Stimulated activated CD4-positive, alpha-beta T cell treated with anti-CD3 and anti-CD28 coated beads, Interleukin-12 subunit alpha, Interleukin-12 subunit beta, amount 100 ng/mL, for 48 hours (primary cell): ENCODE data around the gene PTRH1.
"Not testable (repeated sequence)": the region's sequence is repeated elsewhere in the genome, so short reads cannot be mapped to it uniquely, and the experiment has no call there.

Experiments
- DNase-seq, 3 donors: peaks; one replicate each; pipeline ENCODE4 v3.0.0-alpha.2; 2020; ENCODE audit warnings: low read depth in 2 of 3, low spot score in 1 of 3

The PTRH1 gene, protein sequence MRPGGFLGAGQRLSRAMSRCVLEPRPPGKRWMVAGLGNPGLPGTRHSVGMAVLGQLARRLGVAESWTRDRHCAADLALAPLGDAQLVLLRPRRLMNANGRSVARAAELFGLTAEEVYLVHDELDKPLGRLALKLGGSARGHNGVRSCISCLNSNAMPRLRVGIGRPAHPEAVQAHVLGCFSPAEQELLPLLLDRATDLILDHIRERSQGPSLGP

DNA sequence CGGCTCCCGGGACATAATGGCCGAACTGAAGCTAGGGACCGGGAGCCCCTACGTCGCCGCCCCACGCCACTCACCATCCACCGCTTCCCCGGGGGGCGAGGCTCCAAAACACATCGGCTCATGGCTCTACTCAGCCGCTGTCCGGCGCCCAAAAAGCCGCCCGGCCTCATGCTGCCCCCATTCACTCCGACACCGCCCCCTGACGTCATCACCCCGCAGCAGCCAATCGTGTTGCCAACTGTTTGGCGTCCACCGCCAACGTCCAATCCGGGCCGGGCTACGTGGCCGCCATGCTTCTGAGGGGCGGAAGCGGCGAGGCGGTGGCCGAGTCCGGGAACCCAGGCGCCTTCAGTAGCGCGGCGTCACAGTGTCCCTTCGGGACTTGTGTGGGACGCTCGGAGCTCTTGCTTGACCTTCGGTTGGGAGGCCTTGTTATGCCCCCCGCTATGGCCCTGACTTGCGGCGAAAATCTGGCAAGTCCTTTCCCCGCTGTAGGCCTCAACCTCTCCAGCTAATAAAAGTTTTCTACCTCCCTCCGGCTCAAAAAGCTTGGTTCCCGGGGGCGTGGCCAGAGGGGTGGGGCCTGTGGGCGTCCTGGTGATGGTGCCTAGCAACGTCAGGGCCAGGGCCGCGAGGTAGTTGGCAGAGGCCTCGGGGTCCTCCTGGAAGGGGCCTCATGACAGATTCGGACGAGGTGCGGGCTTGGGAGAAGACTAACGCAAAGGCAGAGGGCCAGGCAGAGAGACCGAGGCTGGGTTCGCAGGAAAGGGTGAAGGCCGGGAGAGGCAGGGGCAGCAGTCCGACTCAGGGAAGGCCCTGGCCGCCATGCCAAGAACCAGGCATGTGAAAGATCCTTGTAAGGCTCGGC, at the start of gene PTRH1, which contains the start of gene TTC16:
Gene PTRH1, minus strand, starts transcription at position 194 of the 868 bp plus-strand sequence. Its CDS starts 24 bp downstream, at position 170.
Gene TTC16, plus strand, starts transcription at position 610 of the 868 bp plus-strand sequence. Its CDS starts 67 bp downstream, at position 677.
- peak; percentile 91 to 98 (median 96) for DNase-seq

DNA sequence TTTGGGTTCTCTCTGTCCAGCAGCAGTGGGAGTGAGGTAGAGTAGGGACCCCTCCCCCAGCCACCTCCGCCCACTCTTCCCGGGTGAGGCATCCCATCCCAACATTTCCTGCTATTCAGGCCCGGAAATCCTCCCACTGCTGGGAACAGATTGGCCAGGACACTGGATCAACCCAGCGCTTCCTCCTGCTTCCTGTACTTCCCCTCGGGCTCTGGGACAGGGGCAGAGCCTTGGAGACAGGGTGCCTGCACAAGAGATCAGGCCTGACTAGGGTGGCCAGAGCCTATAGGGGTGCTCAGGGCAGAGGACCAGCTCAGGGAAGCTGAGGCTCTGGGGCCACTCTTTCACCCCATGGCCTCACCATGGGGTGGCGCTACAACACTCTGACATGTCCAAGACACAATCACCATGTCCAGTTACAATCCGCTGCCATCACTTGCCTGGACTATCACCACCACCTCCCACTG, 48.5 kb upstream of the PTRH1 start:
- no peak for DNase-seq

DNA sequence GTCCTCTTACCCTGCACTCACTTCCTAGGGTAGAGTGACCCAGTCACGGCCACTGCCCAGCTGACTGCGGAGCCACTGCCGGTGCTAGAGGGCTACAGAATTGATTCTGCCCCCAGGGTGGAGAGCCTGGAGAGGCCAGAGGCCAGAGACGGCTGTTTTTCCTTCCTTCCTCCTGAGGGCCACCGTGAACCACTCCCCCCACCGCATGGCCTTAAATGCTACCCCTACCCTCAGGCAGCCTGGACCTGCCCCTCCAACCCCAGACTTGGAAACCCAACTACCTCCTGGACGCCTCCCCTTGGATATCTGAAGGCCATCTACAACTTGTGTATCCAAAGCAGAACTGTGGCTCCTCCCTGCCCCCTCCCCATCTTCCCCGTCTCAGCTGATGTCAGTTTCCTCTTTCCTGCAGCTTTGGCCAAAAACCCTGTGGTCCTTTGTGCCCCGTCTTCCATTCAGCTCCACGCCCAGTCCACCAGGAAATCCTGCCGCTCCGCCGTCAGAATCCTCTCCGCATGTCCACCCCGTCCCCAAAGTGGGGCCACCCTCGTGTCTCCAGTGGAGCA, 46.7 kb upstream of the PTRH1 start:
- no peak for DNase-seq

GRCh38 chr9:127761491-127761956, 46.1 kb upstream of the PTRH1 start:
- DNase-seq, result no peak

DNA sequence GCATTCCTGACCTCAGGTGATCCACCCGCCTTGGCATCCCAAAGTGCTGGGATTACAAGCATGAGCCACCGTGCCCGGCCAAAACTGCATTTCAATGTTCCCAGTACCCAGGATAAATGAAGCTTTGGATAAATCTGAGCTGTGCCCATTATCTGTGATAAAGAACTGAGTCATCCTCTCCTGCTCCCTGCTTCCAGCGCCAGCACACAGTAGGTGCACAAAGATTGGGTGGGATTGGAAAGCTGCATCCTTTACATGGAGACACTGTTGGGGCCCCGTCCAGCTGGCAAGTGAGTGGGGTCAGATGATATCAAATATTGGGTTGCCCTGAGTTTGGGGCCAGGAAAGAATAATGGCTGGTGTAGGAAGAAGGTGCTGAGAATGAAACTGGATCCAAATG, 45.6 kb upstream of the PTRH1 start:
- no peak for DNase-seq

GRCh38 chr9:127758843-127759242, 43.4 kb upstream of the PTRH1 start:
- DNase-seq, result no peak

- DNase-seq, result not testable (repeated sequence)
Measured at GRCh38 chr9:127756776-127757175, 41.3 kb upstream of the PTRH1 start.

GRCh38 chr9:127756233-127756632, 40.8 kb upstream of the PTRH1 start:
- DNase-seq, result no peak

DNA sequence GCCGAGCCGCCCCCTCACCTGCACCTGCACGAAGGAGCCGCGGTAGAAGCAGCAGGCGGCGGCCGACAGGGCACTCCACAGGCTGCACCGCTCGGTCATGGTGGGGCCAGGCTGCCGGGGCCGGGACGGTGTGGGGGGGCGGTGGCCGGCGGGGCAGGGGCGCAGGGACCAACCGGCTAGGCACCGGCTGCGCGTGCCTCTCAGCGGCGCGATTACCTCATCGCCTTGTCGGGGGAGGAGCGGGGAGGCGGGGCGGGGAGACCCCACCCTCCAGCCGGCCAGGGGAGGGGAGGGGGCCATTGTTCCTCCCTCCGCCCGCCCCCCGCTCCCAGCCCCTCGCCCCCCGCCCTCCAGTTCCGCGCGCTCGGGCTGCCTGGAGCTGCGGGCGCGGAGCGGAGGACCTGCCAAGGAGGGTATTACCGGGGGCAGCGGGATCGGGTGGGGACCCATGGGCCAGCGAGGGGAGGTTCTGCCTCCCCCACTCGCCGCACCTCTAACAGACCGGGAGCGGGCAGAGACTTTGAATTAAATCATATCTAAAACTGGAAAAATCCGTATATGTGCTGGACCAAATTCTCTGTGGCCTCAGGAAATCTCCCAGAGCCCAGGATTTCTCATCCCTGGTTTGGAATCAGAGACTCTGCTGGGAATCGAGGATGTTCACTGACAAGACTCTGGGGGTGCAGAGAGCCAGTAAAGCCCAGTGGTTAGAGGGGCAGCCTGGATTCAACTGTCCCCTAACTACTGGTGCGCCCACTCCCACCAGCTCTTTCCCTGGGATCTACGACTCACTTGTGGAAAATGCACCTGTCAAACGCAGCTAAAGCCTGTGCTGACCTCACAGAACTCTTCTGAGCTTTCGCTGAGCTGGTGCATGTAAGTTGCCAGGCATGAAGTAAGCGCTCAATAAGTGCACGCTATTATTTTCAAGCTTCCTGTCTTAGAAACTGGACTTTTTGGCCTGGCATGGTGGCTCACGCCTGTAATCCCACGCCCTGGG, 39.9 kb upstream of the PTRH1 start:
- no peak for DNase-seq

DNA sequence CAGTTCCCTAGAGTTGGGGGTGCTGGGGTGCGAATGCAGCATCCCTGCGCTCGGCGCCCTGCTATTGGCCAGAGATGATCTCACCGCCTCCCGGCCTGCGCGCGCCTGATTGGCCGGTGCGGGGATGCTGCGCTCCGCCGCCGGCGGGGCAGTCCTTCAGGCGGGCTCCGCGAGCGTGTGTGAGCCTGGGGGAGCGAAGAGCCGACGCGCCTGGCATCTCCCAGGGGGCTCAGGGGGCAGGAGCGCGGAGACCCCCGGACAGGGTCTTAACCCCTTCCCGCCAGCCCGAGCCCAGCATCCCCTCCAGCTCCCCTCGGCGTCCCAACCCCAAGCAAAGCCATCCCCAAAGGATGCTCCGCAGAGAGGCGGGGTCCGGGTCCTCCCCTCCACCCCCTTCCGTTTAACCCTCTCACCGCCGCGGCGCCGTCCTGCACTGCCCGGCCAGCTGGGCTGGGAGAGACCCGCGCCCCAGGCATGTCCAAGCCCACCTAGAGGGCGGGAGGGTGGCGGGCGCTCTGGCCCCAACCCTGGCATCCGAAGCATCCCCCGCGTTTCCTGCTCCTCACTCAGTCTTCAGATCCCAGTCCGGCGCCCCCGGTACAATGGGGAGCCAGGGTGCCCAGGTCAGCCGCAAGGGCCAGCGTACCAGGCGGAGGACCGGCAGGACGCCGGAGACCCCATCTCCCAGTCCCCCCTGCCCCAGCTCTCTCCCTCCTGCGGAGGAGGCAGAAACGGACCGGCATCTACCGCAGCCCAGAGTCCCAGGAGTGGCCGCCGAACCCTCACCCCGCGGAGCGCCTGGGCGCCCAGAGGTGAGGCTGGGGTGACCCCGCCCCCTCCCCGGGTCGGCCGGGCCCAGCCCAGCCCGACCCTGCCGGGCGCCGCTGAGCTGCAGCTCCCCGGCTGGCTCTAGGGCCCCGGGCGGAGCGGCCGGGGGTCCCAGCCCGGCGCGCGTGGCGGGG, 38.9 kb upstream of the PTRH1 start:
- no peak for DNase-seq

- DNase-seq, result no peak
Measured at GRCh38 chr9:127753622-127754021, 38.2 kb upstream of the PTRH1 start.

GRCh38 chr9:127753148-127753547, 37.7 kb upstream of the PTRH1 start:
- no peak for DNase-seq

GRCh38 chr9:127751269-127752054, 36.0 kb upstream of the PTRH1 start:
- DNase-seq, result no peak

GRCh38 chr9:127749090-127749787, 33.8 kb upstream of the PTRH1 start:
- no peak for DNase-seq

DNA sequence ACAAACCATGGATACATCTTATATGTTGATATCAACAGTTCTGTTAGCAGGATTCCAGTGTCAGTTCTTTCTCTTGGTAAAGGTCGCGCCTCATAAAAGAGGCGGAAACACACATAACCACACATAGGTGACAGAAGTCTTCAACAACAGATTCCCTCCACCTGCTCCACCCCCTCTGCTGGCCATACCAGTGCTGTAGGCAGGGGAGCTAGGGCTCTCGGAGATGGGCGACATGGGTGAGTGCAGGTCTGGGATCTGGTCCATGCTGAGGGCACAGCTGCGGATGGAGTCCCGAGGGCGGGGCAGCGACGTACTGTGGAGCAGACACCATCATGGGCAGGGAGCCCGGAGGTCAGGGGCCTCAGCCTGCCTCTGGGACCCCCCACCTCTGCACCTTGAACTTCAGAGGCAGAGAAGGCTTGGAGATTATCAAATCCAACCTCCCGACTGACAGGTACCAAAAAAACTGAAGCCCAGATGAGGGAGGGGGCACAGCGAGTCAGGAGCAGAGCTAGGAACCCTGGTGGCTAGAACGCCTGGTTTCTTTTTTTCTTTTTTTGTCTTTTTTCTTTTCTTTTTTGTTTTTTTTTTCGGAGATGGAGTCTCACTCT, 31.6 kb upstream of the PTRH1 start:
- no peak for DNase-seq

GRCh38 chr9:127744398-127745110, 29.1 kb upstream of the PTRH1 start:
- DNase-seq, result no peak
